B cell (primary cell): ENCODE results near the gene TXLNA. TPM values are rescaled to one million over a fixed set of nuclear protein-coding genes. Genes with fewer than 3 reads are reported as not detected.

ENCODE experiments used
- ATAC-seq: fragments of 200-7000 bp; cut with Tn5 transposase; one replicate; pipeline ENCODE4 v1.10.0; 2021; ENCODE audit warnings: low read depth, mild to moderate bottlenecking, moderate number of reproducible peaks, moderate library complexity
- CTCF ChIA-PET: fragments of 350-600 bp; sonication (Branson Sonifier 250); formaldehyde crosslinking; loops from one replicate; lab custom pipeline; 2021; ENCODE audit warnings: antibody characterized with exemption, inconsistent platforms; lab: Charles Lee
- POLR2A ChIA-PET: fragments of 350-600 bp; sonication (Branson Sonifier 250); formaldehyde crosslinking; loops from one replicate; lab custom pipeline; 2021; ENCODE audit warnings: antibody characterized with exemption; lab: Charles Lee
- DNase-seq: peaks from one replicate; pipeline ENCODE4 v3.0.0; 2013
- H2AFZ ChIP-seq: 2 replicates; pipeline ENCODE4 v1.6.1; 2012; ENCODE audit warnings: mild to moderate bottlenecking, low read depth, low read length; ENCODE audit not compliant: insufficient read depth, poor library complexity, severe bottlenecking
- H3K27ac ChIP-seq, 2 donors: 1 replicate in 1 of 2; 2 replicates in 1 of 2; pipeline ENCODE4 v1.5.1; 2012 to 2013; ENCODE audit warnings: low read length in 2 of 2, mild to moderate bottlenecking in 2 of 2, moderate library complexity in 1 of 2
- H3K27me3 ChIP-seq, 4 experiments: fragments of 200-600 bp in 1 of 4; sonication (generic) in 1 of 4; replicated peaks in 1 of 4; 1 replicate in 2 of 4; 2 replicates in 2 of 4; pipeline versions ENCODE4 v1.6.1 to v1.7.0; 2013 to 2016; ENCODE audit warnings: low read length in 3 of 4, mild to moderate bottlenecking in 2 of 4, mixed read lengths in 1 of 4, moderate library complexity in 1 of 4; ENCODE audit not compliant: insufficient read depth in 4 of 4, control insufficient read depth in 3 of 4; ENCODE audit errors: control extremely low read depth in 1 of 4
- H3K36me3 ChIP-seq, 2 experiments: replicated peaks in 1 of 2; 1 replicate in 1 of 2; 2 replicates in 1 of 2; pipeline versions ENCODE4 v1.6.1 to v1.7.1; 2013; ENCODE audit warnings: low read length in 1 of 2; ENCODE audit not compliant: insufficient read depth in 2 of 2, control insufficient read depth in 1 of 2; ENCODE audit errors: control extremely low read depth in 1 of 2, extremely low read depth in 1 of 2
- H3K4me1 ChIP-seq, 2 donors: fragments of 200-600 bp in 1 of 2; sonication (generic) in 1 of 2; 1 replicate in 1 of 2; 2 replicates in 1 of 2; pipeline versions ENCODE4 v1.5.1 to v1.6.1; 2013 to 2017; ENCODE audit warnings: low read length in 2 of 2; ENCODE audit not compliant: control insufficient read depth in 2 of 2, insufficient read depth in 2 of 2
- H3K4me2 ChIP-seq: replicated peaks from 2 replicates; pipeline ENCODE3; 2012; ENCODE audit warnings: mild to moderate bottlenecking, low read depth, low read length; ENCODE audit not compliant: poor library complexity, severe bottlenecking
- H3K4me3 ChIP-seq, 5 experiments: fragments of 200-600 bp in 1 of 5; sonication (generic) in 1 of 5; 1 replicate in 3 of 5; 2 replicates in 2 of 5; pipeline versions ENCODE4 v1.5.1 to v1.7.0; 2011 to 2016; ENCODE audit warnings: low read length in 4 of 5, mild to moderate bottlenecking in 4 of 5, low read depth in 2 of 5, control low read depth in 1 of 5, moderate library complexity in 1 of 5; ENCODE audit not compliant: insufficient read depth in 1 of 5; ENCODE audit errors: control extremely low read depth in 1 of 5, extremely low read depth in 1 of 5
- H3K79me2 ChIP-seq: fragments of 200-600 bp; sonication (generic); one replicate; pipeline ENCODE4 v1.6.0; 2016; ENCODE audit warnings: low read length; ENCODE audit not compliant: control insufficient read depth, insufficient read depth
- H3K9ac ChIP-seq: fragments of 200-600 bp; sonication (generic); 2 replicates; pipeline ENCODE4 v1.6.1; 2017; ENCODE audit warnings: mild to moderate bottlenecking, low read length, moderate library complexity
- H3K9me3 ChIP-seq, 3 donors: one replicate each; pipeline versions ENCODE4 v1.6.1 to v1.7.1; 2013; ENCODE audit warnings: low read length in 2 of 3; ENCODE audit not compliant: control insufficient read depth in 2 of 3, insufficient read depth in 1 of 3; ENCODE audit errors: control extremely low read depth in 1 of 3
- H4K20me1 ChIP-seq: 2 replicates; pipeline ENCODE4 v1.6.0; 2012; ENCODE audit warnings: mild to moderate bottlenecking, low read length; ENCODE audit not compliant: insufficient read depth, control insufficient read depth, poor library complexity, severe bottlenecking
- H3K27ac Mint-ChIP-seq: one replicate; pipeline ENCODE4 v1.8.0; 2021; ENCODE audit warnings: mixed read lengths
- H3K27me3 Mint-ChIP-seq: one replicate; pipeline ENCODE4 v1.8.0; 2021; ENCODE audit warnings: mixed read lengths
- H3K4me1 Mint-ChIP-seq: one replicate; pipeline ENCODE4 v1.8.0; 2021; ENCODE audit warnings: mixed read lengths
- H3K4me3 Mint-ChIP-seq: one replicate; pipeline ENCODE4 v1.8.0; 2021; ENCODE audit warnings: mixed read lengths
- H3K9me3 Mint-ChIP-seq: one replicate; pipeline ENCODE4 v1.8.0; 2022; ENCODE audit warnings: mixed read lengths; ENCODE audit not compliant: insufficient read depth
- CTCF ChIP-seq: fragments of 200-600 bp; IDR thresholded peaks from one replicate; pipeline ENCODE4 v1.8.0; 2022; ENCODE audit warnings: antibody characterized with exemption, mild to moderate bottlenecking
- EZH2 ChIP-seq: IDR thresholded peaks from 2 replicates; pipeline ENCODE4 v1.6.1; 2012; ENCODE audit warnings: borderline replicate concordance, low read depth, mild to moderate bottlenecking, moderate library complexity, low read length; ENCODE audit not compliant: insufficient read depth, poor library complexity, severe bottlenecking
- WGBS: methylation state at CpG from one replicate; pipeline ENCODE4 v1.1.5; 2013; ENCODE audit warnings: missing lambda C conversion rate; ENCODE audit not compliant: insufficient coverage; 5-methylcytosine and 5-hydroxymethylcytosine counted together
- intact Hi-C: fragments of 100-400 bp; cut with micrococcal nuclease; formaldehyde crosslinking; loops from one replicate; pipeline ENCODE4 v1.10.0; 2022
- polyA plus RNA-seq: library from polyadenylated mRNA; depleted of rRNA; stranded (reverse); fragments of >200 nt; gene quantifications from 2 replicates; pipeline ENCODE4 v1.2.3, GENCODE V29; 2012
- total RNA-seq, 2 donors: library from RNA; stranded (reverse); fragments of 120-200 nt in 1 of 2; gene quantifications; 1 replicate in 1 of 2; 2 replicates in 1 of 2; pipeline versions ENCODE4 v1.2.3 to v1.2.4, GENCODE V29; 2013 to 2022

TXLNA gene
- total and polyA plus RNA-seq, 2 donors (not counting 1 experiment from before 2014, with no cell fraction given), result 23.0 to 38.3 TPM

GRCh38 chr1:32179193-32179442, 357 bp upstream of the TXLNA start:
- 37% methylated on average over 6 of the region's 7 CpGs for WGBS
- Histone ChIP-seq H3K27ac (peak overlapping the region; percentile 76 to 90), H3K4me3 (peak overlapping the region; percentile 47 to 92 (median 76)), H3K4me2 (peak overlapping the region; percentile 99), H3K79me2 (peaks cover 38% of the 10 kb centered on the region), H3K4me1 (peaks cover 20 to 31% of the 10 kb centered on the region in 2 donors), H4K20me1 (peaks cover 18% of the 10 kb centered on the region), H2AFZ (peak overlapping the region; percentile 85), H3K9me3 (no peaks in the 10 kb centered on the region), H3K27me3 (no peaks in the 10 kb centered on the region), H3K9ac (peak overlapping the region; percentile 82), H3K36me3 (peaks cover 0 to 16% of the 10 kb centered on the region in 2 experiments)
- DNase-seq, result no peak
- CTCF ChIA-PET, result interaction anchor here (0.6 to 2.0 kb wide), 9 partner anchors 20 to 215 kb away, joined by 3 to 6 read pairs (median 3); partner anchors contain the start of genes BSDC1 and KPNA6
- peak overlapping the region; percentile 96 for H3K4me3 Mint-ChIP-seq
- TF ChIP-seq EZH2 (no peak), CTCF (no peak)
- H3K27me3 Mint-ChIP-seq, result no peaks in the 10 kb centered on the region
- peak overlapping the region; percentile 99 for H3K27ac Mint-ChIP-seq
- POLR2A ChIA-PET, result interaction anchor here (0.6 to 2.0 kb wide), 9 partner anchors 22 to 157 kb away, joined by 3 to 11 read pairs (median 4); partner anchors contain the start of genes CCDC28B, KPNA6, MARCKSL1 and TMEM39B
- no peak for ATAC-seq
- peaks cover 32% of the 10 kb centered on the region for H3K4me1 Mint-ChIP-seq
- no peaks in the 10 kb centered on the region for H3K9me3 Mint-ChIP-seq
- intact Hi-C loops, result loop anchor here (1.0 to 2.0 kb wide), 6 partner anchors 21 to 215 kb away; partner anchors contain the start of genes BSDC1, CCDC28B, EIF3I and IQCC
